HepG2 (cell line): ENCODE measurements around the gene P3H3. TPM values are rescaled to one million over a fixed set of nuclear protein-coding genes. Genes with fewer than 3 reads are reported as not detected.

ENCODE experiments used
- ATAC-seq: fragments of 200-7000 bp; cut with Tn5 transposase; 3 replicates; pipeline ENCODE4 v1.9.1; 2020; ENCODE audit warnings: mild to moderate bottlenecking, moderate library complexity
- BruUV-seq: library from RNA; stranded (reverse); fragments of 400-500 nt; replicated peaks from 2 replicates; lab custom pipeline; 2021; lab: Mats Ljungman, UMichigan
- CTCF ChIA-PET: fragments of 300-600 bp; formaldehyde crosslinking; extraction: SDS; loops from one replicate; lab custom pipeline; 2021; ENCODE audit warnings: low total read pairs, inconsistent platforms, low intra/inter-chr PET ratio; lab: Yijun Ruan, JAX
- POLR2A ChIA-PET: fragments of 350-600 bp; sonication (Branson Sonifier 250); formaldehyde crosslinking; loops from one replicate; lab custom pipeline; 2020; ENCODE audit warnings: antibody characterized with exemption, inconsistent platforms; lab: Yijun Ruan, JAX
- DNase-seq: peaks from one replicate; pipeline ENCODE4 v3.0.0-alpha.2; 2015; ENCODE audit warnings: low spot score
- FAIRE-seq: peaks from 3 replicates; lab custom pipeline; 2011; peaks lifted over from hg19 to GRCh38; lab: Jason Lieb, UNC
- H2AFZ ChIP-seq: one replicate; pipeline ENCODE4 v1.6.1; 2011; ENCODE audit warnings: low read length, inconsistent platforms
- H3K27ac ChIP-seq: fragments of 300-600 bp; 3 replicates; pipeline ENCODE4 v1.8.0; 2011; ENCODE audit warnings: mixed run types, mild to moderate bottlenecking, mixed read lengths, low read length, inconsistent platforms; ENCODE audit not compliant: insufficient read depth; ENCODE audit errors: extremely low read length
- H3K27me3 ChIP-seq, 2 experiments: fragments of 200-600 bp in 1 of 2; 2 replicates in 1 of 2; 3 replicates in 1 of 2; pipeline versions ENCODE4 v1.6.0 to v1.8.0; 2011; ENCODE audit warnings: low read length in 2 of 2, mild to moderate bottlenecking in 2 of 2, moderate library complexity in 2 of 2, inconsistent platforms in 1 of 2; ENCODE audit not compliant: insufficient read depth in 2 of 2, control insufficient read depth in 1 of 2
- H3K36me3 ChIP-seq, 2 experiments: fragments of 200-600 bp in 1 of 2; replicated peaks in 1 of 2; 2 replicates in 1 of 2; 3 replicates in 1 of 2; pipeline versions ENCODE4 v1.5.1 to v1.8.0; 2011; ENCODE audit warnings: low read length in 2 of 2, inconsistent platforms in 1 of 2; ENCODE audit not compliant: insufficient read depth in 2 of 2, control insufficient read depth in 1 of 2
- H3K4me1 ChIP-seq: 2 replicates; pipeline ENCODE4 v1.5.1; 2012; ENCODE audit warnings: low read length, inconsistent platforms; ENCODE audit not compliant: insufficient read depth
- H3K4me2 ChIP-seq: 2 replicates; pipeline ENCODE4 v1.6.0; 2011; ENCODE audit warnings: low read depth, low read length, inconsistent platforms
- H3K4me3 ChIP-seq, 3 experiments: fragments of 200-600 bp in 1 of 3; sonication (generic), shearing (Covaris generic) in 1 of 3; replicated peaks in 1 of 3; 2 replicates each; pipeline ENCODE4 v1.5.1; 2011 to 2016; ENCODE audit warnings: low read length in 3 of 3, inconsistent platforms in 2 of 3, low read depth in 2 of 3, mild to moderate bottlenecking in 2 of 3, control low read depth in 1 of 3, mixed read lengths in 1 of 3; ENCODE audit not compliant: insufficient read depth in 1 of 3
- H3K79me2 ChIP-seq: one replicate; pipeline ENCODE4 v1.6.1; 2011; ENCODE audit warnings: low read length, inconsistent platforms; ENCODE audit not compliant: insufficient read depth
- H3K9ac ChIP-seq: 2 replicates; pipeline ENCODE4 v1.6.0; 2011; ENCODE audit warnings: mild to moderate bottlenecking, low read depth, low read length, inconsistent platforms; ENCODE audit not compliant: insufficient read depth
- H3K9me3 ChIP-seq: 2 replicates; pipeline ENCODE4 v1.5.1; 2012; ENCODE audit warnings: mild to moderate bottlenecking, low read length
- H4K20me1 ChIP-seq: 2 replicates; pipeline ENCODE4 v1.6.0; 2011; ENCODE audit warnings: inconsistent platforms, mild to moderate bottlenecking, low read length, moderate library complexity; ENCODE audit not compliant: insufficient read depth
- CREB3 ChIP-seq: sonication (generic); formaldehyde crosslinking; IDR thresholded peaks from 2 replicates; pipeline ENCODE4 v1.5.0; 2020; ENCODE audit warnings: missing genetic modification reagents
- HMGA1 ChIP-seq: sonication (generic); formaldehyde crosslinking; conservative IDR thresholded peaks from 2 replicates; pipeline ENCODE4 v1.4.0; 2020; ENCODE audit warnings: missing genetic modification reagents
- MAFF ChIP-seq: IDR thresholded peaks from 2 replicates; pipeline ENCODE4 v1.6.1; 2011; ENCODE audit warnings: low read depth, low read length, improper control_type of control experiment
- MAFK ChIP-seq, 2 experiments: IDR thresholded peaks in 1 of 2; conservative IDR thresholded peaks in 1 of 2; 2 replicates each; pipeline ENCODE4 v1.6.1; 2011; ENCODE audit warnings: improper control_type of control experiment in 2 of 2, low read length in 2 of 2
- POLR2G ChIP-seq: fragments of 200-400 bp; formaldehyde crosslinking; IDR thresholded peaks from 2 replicates; pipeline ENCODE4 v1.6.1; 2018; ENCODE audit warnings: mild to moderate bottlenecking, low read depth, low read length, moderate library complexity
- RBAK ChIP-seq: sonication (generic); formaldehyde crosslinking; IDR thresholded peaks from 2 replicates; pipeline ENCODE4 v1.5.1; 2020; ENCODE audit warnings: mild to moderate bottlenecking, missing genetic modification reagents
- WGBS: methylation state at CpG from one replicate; pipeline ENCODE4 v1.1.6; 2017; ENCODE audit warnings: low lambda C conversion rate; 5-methylcytosine and 5-hydroxymethylcytosine counted together
- in situ Hi-C: cut with HindIII; loops from 2 replicates; pipeline ENCODE4 v1.10.0; 2017; ENCODE audit warnings: low pct_unique_long_range_greater_than_20kb; ENCODE audit not compliant: extremely low pct_ligation_motif_present
- intact Hi-C: fragments of 100-400 bp; cut with micrococcal nuclease; formaldehyde crosslinking; loops from one replicate; pipeline ENCODE4 v1.10.0; 2022; ENCODE audit not compliant: unreplicated experiment
- polyA plus RNA-seq, 8 experiments: library from polyadenylated mRNA; depleted of rRNA in 3 of 8; stranded (reverse) in 7 of 8; unstranded in 1 of 8; fragments of >200 nt; fragmentation: Illumina TruSeq in 4 of 8; extraction: Trizol in 4 of 8; gene quantifications; 2 replicates each; pipeline versions ENCODE4 v1.2.1 to v1.2.3, GENCODE V29; 2011 to 2016; ENCODE audit warnings: low read depth in 4 of 8, missing spikeins in 1 of 8, mixed read lengths in 1 of 8; ENCODE audit not compliant: insufficient read depth in 1 of 8
- total RNA-seq, 5 experiments: library from RNA; depleted of rRNA; stranded (reverse); fragments of >200 nt; fragmentation: Illumina TruSeq; extraction: Trizol; gene quantifications; 2 replicates each; pipeline ENCODE4 v1.2.3, GENCODE V29; 2016; ENCODE audit warnings: low read depth in 1 of 5

The P3H3 gene
- total and polyA plus RNA-seq, 2 of the 13 experiments (the other 11 are each of a cell fraction or from before 2014, with no cell fraction given): 20.1 to 20.5 TPM

- intact Hi-C loops (no loop called here), in situ Hi-C loops (no loop called here)
- TF ChIP-seq MAFF (peak; percentile 84), RBAK (CRISPR knock-in tag) (no peak), CREB3 (CRISPR knock-in tag) (no peak), HMGA1 (CRISPR knock-in tag) (no peak), MAFK (conservative IDR thresholded peaks at IDR 0.05 in 1 of 2, IDR thresholded peaks at IDR 0.05 in 1 of 2; ENCODE audit: low read length in 2 of 2) (peak; percentile 76 to 87), POLR2G (no peak)
- Histone ChIP-seq H2AFZ (no peak overlapping the region), H3K79me2 (no peaks in the 10 kb centered on the region), H3K36me3 (no peaks in the 10 kb centered on the region), H3K9ac (no peak overlapping the region), H4K20me1 (no peaks in the 10 kb centered on the region), H3K4me3 (no peak overlapping the region), H3K9me3 (no peaks in the 10 kb centered on the region), H3K27me3 (peaks cover 0 to 12% of the 10 kb centered on the region in 2 experiments; a peak in 2 of 5 replicates), H3K4me1 (peaks cover 43% of the 10 kb centered on the region), H3K4me2 (no peak overlapping the region), H3K27ac (no peak overlapping the region)
- POLR2A ChIA-PET: no interaction called here
- DNase-seq (no peak), FAIRE-seq (no peak), ATAC-seq (no peak)
- 76% methylated on average over 5 of the region's 5 CpGs for WGBS
- CTCF ChIA-PET: no interaction called here
- BruUV-seq: no TSS peak
These were observed 40.9 kb upstream of the P3H3 start for GRCh38 chr12:6787309-6787708.
